ENCODE data around the gene TRIM44.

DNA sequence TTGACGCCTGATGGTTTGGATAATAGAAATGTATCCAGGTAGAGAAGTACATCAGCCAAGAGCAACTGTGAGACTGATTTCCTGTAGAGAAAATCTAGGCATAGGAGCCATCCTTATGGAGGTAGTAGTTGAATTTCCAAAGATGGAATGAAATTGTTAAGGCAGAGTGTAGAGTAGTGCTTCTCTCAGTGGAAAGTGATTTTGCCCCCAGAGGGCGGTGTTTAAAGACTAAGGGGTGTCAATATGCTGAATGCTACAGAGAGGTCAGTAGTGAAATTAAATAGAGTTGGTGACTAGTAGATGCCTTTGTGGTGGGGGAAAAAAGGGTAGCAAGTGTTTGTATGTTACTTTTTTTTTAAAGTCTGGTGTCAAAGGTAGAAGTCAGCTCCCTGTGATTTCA is 54.5 kb downstream of the TRIM44 start:
- TF ChIP-seq, protein P1, sequence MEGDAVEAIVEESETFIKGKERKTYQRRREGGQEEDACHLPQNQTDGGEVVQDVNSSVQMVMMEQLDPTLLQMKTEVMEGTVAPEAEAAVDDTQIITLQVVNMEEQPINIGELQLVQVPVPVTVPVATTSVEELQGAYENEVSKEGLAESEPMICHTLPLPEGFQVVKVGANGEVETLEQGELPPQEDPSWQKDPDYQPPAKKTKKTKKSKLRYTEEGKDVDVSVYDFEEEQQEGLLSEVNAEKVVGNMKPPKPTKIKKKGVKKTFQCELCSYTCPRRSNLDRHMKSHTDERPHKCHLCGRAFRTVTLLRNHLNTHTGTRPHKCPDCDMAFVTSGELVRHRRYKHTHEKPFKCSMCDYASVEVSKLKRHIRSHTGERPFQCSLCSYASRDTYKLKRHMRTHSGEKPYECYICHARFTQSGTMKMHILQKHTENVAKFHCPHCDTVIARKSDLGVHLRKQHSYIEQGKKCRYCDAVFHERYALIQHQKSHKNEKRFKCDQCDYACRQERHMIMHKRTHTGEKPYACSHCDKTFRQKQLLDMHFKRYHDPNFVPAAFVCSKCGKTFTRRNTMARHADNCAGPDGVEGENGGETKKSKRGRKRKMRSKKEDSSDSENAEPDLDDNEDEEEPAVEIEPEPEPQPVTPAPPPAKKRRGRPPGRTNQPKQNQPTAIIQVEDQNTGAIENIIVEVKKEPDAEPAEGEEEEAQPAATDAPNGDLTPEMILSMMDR (IDR thresholded peaks at IDR 0.05), result no peak
- TF ChIP-seq POLR2A (IDR thresholded peaks at IDR 0.05), result no peak
